Stimulated activated CD4-positive, alpha-beta T cell treated with anti-CD3 and anti-CD28 coated beads, Interleukin-12 subunit alpha, Interleukin-12 subunit beta, amount 100 ng/mL, for 48 hours (primary cell): ENCODE measurements around the gene TTC39C.
"Not testable (repeated sequence)": the region's sequence is repeated elsewhere in the genome, so short reads cannot be mapped to it uniquely, and the experiment has no call there.

ENCODE experiments used
- DNase-seq, 3 donors: peaks; one replicate each; pipeline ENCODE4 v3.0.0-alpha.2; 2020; ENCODE audit warnings: low read depth in 2 of 3, low spot score in 1 of 3

TTC39C gene

GRCh38 chr18:24120676-24121075, 106.1 kb downstream of the TTC39C start:
- no peak for DNase-seq

- DNase-seq, result no peak
These were observed 107.1 kb downstream of the TTC39C start for GRCh38 chr18:24121625-24122024.

GRCh38 chr18:24126155-24126961, 111.8 kb downstream of the TTC39C start:
- no peak for DNase-seq

- no peak for DNase-seq
These were observed 113.2 kb downstream of the TTC39C start for GRCh38 chr18:24127735-24128134.

- DNase-seq, result no peak
These were observed 114.1 kb downstream of the TTC39C start for GRCh38 chr18:24128700-24129099.

- no peak for DNase-seq
These were observed 115.9 kb downstream of the TTC39C start for GRCh38 chr18:24130494-24130893.

GRCh38 chr18:24136967-24137373, 122.4 kb downstream of the TTC39C start:
- no peak for DNase-seq

- no peak for DNase-seq
These were observed 123.8 kb downstream of the TTC39C start for GRCh38 chr18:24138409-24138788.

GRCh38 chr18:24138789-24139616, 124.4 kb downstream of the TTC39C start, which contains the start of gene CABYR:
Gene CABYR (plus strand): TSS chr18:24139062. CDS start chr18:24143115, 4,053 bp downstream.
- peak; percentile 57 to 67 (median 60) for DNase-seq

- no peak for DNase-seq
These were observed 126.1 kb downstream of the TTC39C start for GRCh38 chr18:24140697-24141096.

GRCh38 chr18:24142376-24142775, 127.8 kb downstream of the TTC39C start:
- DNase-seq, result no peak

- DNase-seq, result not testable (repeated sequence)
These were observed 135.0 kb downstream of the TTC39C start for GRCh38 chr18:24149591-24149990.

- no peak for DNase-seq
These were observed 138.8 kb downstream of the TTC39C start for GRCh38 chr18:24153397-24153796.

- no peak for DNase-seq
These were observed 143.3 kb downstream of the TTC39C start for GRCh38 chr18:24157855-24158254.

GRCh38 chr18:24160086-24160485, 145.5 kb downstream of the TTC39C start:
- no peak for DNase-seq

GRCh38 chr18:24161304-24161703, 146.8 kb downstream of the TTC39C start:
- DNase-seq, result no peak

GRCh38 chr18:24168496-24168895, 153.9 kb downstream of the TTC39C start:
- no peak for DNase-seq

GRCh38 chr18:24170360-24170759, 155.8 kb downstream of the TTC39C start:
- DNase-seq, result peak in 1 of 3 donors; percentile 7

- no peak for DNase-seq
These were observed 159.4 kb downstream of the TTC39C start for GRCh38 chr18:24173997-24174396.

- peak; percentile 18 to 52 (median 43) for DNase-seq
These were observed 162.3 kb downstream of the TTC39C start for GRCh38 chr18:24176727-24177416.

GRCh38 chr18:24177499-24178133, 163.1 kb downstream of the TTC39C start:
- DNase-seq, result no peak
